HEK293 (cell line): ENCODE results near the gene HUS1B.

ENCODE experiments used
- BCL11A ChIP-seq: fragments of 450-650 bp; formaldehyde crosslinking; IDR thresholded peaks from 2 replicates; pipeline ENCODE4 v1.5.1; 2016; ENCODE audit warnings: low read depth, missing biosample characterization, missing genetic modification characterization
- EGR2 ChIP-seq: fragments of 450-650 bp; formaldehyde crosslinking; IDR thresholded peaks from 2 replicates; pipeline ENCODE4 v1.5.1; 2016; ENCODE audit warnings: low read depth, missing biosample characterization, missing genetic modification characterization
- PRDM4 ChIP-seq: fragments of 450-650 bp; formaldehyde crosslinking; IDR thresholded peaks from 2 replicates; pipeline ENCODE4 v1.5.1; 2017; ENCODE audit warnings: missing biosample characterization, missing genetic modification characterization
- REST ChIP-seq: fragments of 450-650 bp; formaldehyde crosslinking; IDR thresholded peaks from 2 replicates; pipeline ENCODE4 v1.5.1; 2016; ENCODE audit warnings: missing biosample characterization, missing genetic modification characterization
- SP2 ChIP-seq: fragments of 450-650 bp; formaldehyde crosslinking; IDR thresholded peaks from 2 replicates; pipeline ENCODE4 v1.5.1; 2016; ENCODE audit warnings: missing biosample characterization, missing genetic modification characterization
- YY1 ChIP-seq: fragments of 450-650 bp; formaldehyde crosslinking; IDR thresholded peaks from 2 replicates; pipeline ENCODE4 v1.5.1; 2018; ENCODE audit warnings: missing biosample characterization, missing genetic modification characterization
- ZBTB10 ChIP-seq: fragments of 450-650 bp; formaldehyde crosslinking; IDR thresholded peaks from 2 replicates; pipeline ENCODE4 v1.5.1; 2016; ENCODE audit warnings: missing biosample characterization, missing genetic modification characterization
- ZBTB44 ChIP-seq: fragments of 450-650 bp; IDR thresholded peaks from 2 replicates; pipeline ENCODE4 v1.5.1; 2018; ENCODE audit warnings: missing biosample characterization, mild to moderate bottlenecking, missing genetic modification characterization
- ZNF148 ChIP-seq: fragments of 450-650 bp; formaldehyde crosslinking; IDR thresholded peaks from 2 replicates; pipeline ENCODE4 v1.5.0; 2017; ENCODE audit warnings: missing biosample characterization, missing genetic modification characterization, borderline replicate concordance
- ZNF24 ChIP-seq: fragments of 450-650 bp; formaldehyde crosslinking; IDR thresholded peaks from 2 replicates; pipeline ENCODE4 v1.5.1; 2016; ENCODE audit warnings: missing biosample characterization, missing genetic modification characterization
- ZNF391 ChIP-seq: fragments of 450-650 bp; formaldehyde crosslinking; IDR thresholded peaks from 2 replicates; pipeline ENCODE4 v1.5.1; 2016; ENCODE audit warnings: low read depth, missing biosample characterization, missing genetic modification characterization, borderline replicate concordance
- ZNF518A ChIP-seq: fragments of 450-650 bp; formaldehyde crosslinking; conservative IDR thresholded peaks from 2 replicates; pipeline ENCODE4 v1.5.1; 2016; ENCODE audit warnings: low read depth, missing biosample characterization, missing genetic modification characterization
- ZNF624 ChIP-seq: fragments of 450-650 bp; formaldehyde crosslinking; IDR thresholded peaks from 2 replicates; pipeline ENCODE4 v1.5.1; 2017; ENCODE audit warnings: missing biosample characterization, missing genetic modification characterization
- ZNF660 ChIP-seq: fragments of 450-650 bp; IDR thresholded peaks from 2 replicates; pipeline ENCODE4 v1.5.1; 2018; ENCODE audit warnings: missing biosample characterization, mild to moderate bottlenecking, missing genetic modification characterization
- ZNF692 ChIP-seq: fragments of 450-650 bp; formaldehyde crosslinking; IDR thresholded peaks from 2 replicates; pipeline ENCODE4 v1.5.1; 2016; ENCODE audit warnings: missing biosample characterization, missing genetic modification characterization
- ZNF837 ChIP-seq: fragments of 450-650 bp; formaldehyde crosslinking; IDR thresholded peaks from 2 replicates; pipeline ENCODE4 v1.5.1; 2016; ENCODE audit warnings: missing biosample characterization, missing genetic modification characterization

Gene HUS1B

GRCh38 chr6:692858-693722 is 36.2 kb upstream of the HUS1B start, which contains the start of gene EXOC2 (continued):
- TF ChIP-seq ZBTB44 (tag by site-specific recombination), result peak; percentile 6; the same call in 1 of the 2 replicates
- TF ChIP-seq YY1 (tag by site-specific recombination), result peak; percentile 72
- TF ChIP-seq ZBTB10, result peak; percentile 82
- TF ChIP-seq ZNF837 (tag by site-specific recombination), result no peak
- 0 out of 2 replicates have a peak, but pooled peaks have one; percentile 37 for TF ChIP-seq ZNF660 (tag by site-specific recombination)
- peak; percentile 62; the same call in 1 of the 2 replicates for TF ChIP-seq ZNF391 (tag by site-specific recombination)
- TF ChIP-seq REST (tag by site-specific recombination), result 0 out of 2 replicates have a peak, but pooled peaks have one; percentile 44
- peak; percentile 70 for TF ChIP-seq SP2 (tag by site-specific recombination)
- TF ChIP-seq ZNF24 (tag by site-specific recombination), result peak; percentile 81; the same call in 1 of the 2 replicates
- no peak for TF ChIP-seq PRDM4 (tag by site-specific recombination)
- TF ChIP-seq EGR2 (tag by site-specific recombination), result peak; percentile 93
- peak; percentile 82 for TF ChIP-seq ZNF518A (tag by site-specific recombination)
- TF ChIP-seq ZNF624 (tag by site-specific recombination), result no peak
- peak; percentile 93; the same call in 1 of the 2 replicates for TF ChIP-seq ZNF148 (tag by site-specific recombination)
- TF ChIP-seq BCL11A (tag by site-specific recombination), result 0 out of 2 replicates have a peak, but pooled peaks have one; percentile 51
- TF ChIP-seq ZNF692 (tag by site-specific recombination), result peak; percentile 67; the same call in 1 of the 2 replicates
